Dedifferentiated amniotic fluid mesenchymal stem cell (primary cell): ENCODE data around the gene BMP2.

Experiments used
- DNase-seq: peaks from one replicate; pipeline ENCODE4 v3.0.0-alpha.2; 2016; ENCODE audit errors: extremely low spot score

BMP2 gene

GRCh38 chr20:6767536-6768227 is at the start of gene BMP2:
BMP2 (plus strand) TSS chr20:6767686; CDS start chr20:6770127, 2,441 bp downstream.
- DNase-seq, result no peak

DNA sequence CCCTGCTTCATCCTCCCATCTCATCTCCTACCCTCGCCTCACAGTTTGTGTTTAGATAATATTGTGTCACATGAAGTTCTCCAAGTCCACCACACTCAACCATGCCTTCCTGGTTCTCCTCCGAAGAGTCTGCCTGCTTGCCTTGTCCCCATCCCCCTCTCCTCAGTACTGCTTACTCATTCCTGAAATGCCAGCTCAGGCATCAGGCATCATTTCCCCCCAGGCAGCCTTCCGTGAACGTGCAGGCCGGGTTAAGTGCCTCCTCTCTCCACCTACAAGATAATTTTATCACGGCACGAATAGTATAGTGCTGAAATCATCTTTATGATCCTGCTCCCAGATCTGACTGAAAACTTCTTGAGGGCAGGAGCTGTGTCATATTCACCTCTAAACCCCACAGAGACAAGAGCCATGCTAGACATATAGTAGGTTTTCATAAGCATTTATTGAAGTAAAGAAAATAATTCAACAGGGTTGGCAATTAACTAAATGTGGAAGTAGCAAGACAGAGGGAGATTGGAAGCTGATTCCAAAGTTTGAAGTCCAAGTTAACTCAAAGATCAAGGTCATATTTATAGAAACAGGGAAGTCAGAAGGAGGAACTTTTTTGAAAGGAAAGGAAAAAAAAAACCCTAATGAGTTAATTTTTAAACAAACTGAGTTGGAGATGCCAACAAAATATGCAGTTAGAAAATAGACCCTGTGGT is 48.7 kb upstream of the BMP2 start:
- DNase-seq, result no peak

GRCh38 chr20:6719369-6719721 is 48.1 kb upstream of the BMP2 start:
- no peak for DNase-seq

DNA sequence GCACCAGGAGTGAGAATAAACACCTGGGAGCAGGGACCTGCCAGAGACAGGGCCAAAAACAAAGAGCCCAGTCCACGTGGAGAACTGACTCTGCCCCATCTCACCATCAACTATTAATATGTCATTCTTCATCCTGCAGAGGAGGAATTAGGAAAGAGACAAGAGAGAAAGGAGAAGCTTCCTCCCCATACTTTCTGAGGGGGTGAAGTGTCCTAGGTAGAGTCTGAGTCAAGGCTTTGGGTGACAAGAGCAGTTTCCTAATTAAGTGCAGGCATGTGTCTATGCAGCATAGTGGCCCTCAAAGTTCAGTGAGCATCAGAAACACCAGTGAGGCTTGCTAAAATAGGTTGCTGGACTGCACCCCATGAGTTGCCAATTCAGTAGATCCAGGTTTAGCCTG is 40.7 kb upstream of the BMP2 start:
- DNase-seq, result no peak

GRCh38 chr20:6730672-6731328 is 36.7 kb upstream of the BMP2 start:
- no peak for DNase-seq

GRCh38 chr20:6732001-6732447 is 35.5 kb upstream of the BMP2 start:
- no peak for DNase-seq

- DNase-seq, result no peak
These were observed 34.6 kb upstream of the BMP2 start for GRCh38 chr20:6732851-6733250.

GRCh38 chr20:6733965-6734364 is 33.5 kb upstream of the BMP2 start:
- DNase-seq, result no peak

DNA sequence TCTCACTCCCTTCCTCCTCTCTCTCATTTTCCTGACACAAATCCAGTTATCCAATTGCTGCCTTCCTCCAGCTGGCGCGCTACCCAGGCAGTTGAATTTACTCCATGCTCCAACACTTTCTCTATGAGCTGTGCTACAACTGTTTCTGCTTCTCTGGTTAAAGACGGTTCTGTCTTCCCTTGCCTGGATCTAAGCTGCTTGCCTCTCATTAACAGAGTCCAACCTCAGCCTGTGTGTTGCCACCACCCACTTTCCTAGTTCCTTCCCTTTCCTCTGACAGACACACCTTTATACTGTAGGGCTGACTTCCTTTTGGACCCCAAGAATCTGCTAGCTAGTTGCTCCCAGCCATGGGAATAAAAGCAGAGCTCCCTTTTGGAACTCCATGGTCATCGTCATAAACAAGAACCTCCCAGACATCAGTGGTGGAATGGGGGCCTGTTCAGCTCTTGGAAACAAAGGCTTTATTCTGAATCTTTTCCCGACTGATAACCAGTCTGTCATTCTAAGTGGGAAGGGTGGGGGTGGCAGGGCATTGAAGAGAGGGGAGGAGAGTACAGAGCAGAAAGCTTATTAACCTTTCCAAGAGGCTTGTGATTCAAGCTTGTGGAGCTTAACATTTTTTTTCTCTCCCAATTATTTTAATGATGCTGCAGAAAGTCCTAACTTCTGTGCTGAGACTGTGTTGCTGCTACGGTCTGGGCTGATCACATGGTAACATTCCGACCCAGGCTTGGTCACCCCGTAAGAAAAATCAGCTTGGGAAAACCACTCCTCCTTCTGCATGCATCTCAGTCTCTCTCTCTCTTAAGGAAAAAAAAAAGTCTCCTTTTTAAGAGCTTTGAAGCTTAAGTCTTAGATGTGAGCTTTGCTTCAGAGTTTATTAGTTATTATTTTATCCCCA is 31.3 kb upstream of the BMP2 start:
- no peak for DNase-seq

DNA sequence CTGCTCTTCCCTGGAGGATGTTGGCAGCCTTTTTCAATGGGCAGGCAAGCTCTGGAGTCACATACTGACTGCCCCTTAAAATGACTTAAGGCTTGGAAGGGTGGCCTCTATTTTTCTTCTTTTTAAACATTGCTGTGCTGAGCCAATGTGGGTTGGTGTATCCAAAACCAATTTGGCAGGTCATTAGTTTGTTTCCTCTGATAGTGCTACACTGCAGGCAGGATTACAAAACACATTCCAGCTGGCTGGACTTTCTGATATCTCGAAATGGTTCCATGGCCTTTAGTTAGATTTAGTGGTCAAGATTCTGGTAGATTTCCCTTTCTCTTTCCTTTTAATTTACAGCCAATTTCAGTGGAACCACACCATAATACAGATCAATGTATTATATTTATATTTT is 28.1 kb upstream of the BMP2 start:
- DNase-seq, result no peak

GRCh38 chr20:6740096-6740495 is 27.4 kb upstream of the BMP2 start:
- no peak for DNase-seq

- DNase-seq, result no peak
These were observed 23.3 kb upstream of the BMP2 start for GRCh38 chr20:6744180-6744579.

DNA sequence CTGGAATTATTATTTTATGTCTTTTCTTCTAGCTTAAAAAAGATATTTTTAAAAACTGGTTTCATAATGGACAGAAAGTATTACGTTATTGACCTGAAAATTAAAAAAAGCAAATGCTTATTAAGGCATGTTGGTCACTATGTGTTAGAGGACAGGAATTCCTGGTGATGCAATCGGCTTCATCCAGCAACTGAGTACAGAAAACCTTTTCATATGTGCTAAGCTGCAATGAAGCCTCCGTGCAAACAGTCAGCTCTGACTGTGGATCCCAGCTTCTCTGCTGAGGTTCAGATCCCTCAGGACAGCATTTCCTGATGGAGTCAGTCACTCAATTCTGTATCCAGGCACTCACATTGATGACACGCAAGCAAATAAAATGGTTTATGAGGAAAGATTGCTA is 22.7 kb upstream of the BMP2 start:
- DNase-seq, result no peak

- DNase-seq, result no peak
These were observed 20.4 kb upstream of the BMP2 start for GRCh38 chr20:6746901-6747609.

DNA sequence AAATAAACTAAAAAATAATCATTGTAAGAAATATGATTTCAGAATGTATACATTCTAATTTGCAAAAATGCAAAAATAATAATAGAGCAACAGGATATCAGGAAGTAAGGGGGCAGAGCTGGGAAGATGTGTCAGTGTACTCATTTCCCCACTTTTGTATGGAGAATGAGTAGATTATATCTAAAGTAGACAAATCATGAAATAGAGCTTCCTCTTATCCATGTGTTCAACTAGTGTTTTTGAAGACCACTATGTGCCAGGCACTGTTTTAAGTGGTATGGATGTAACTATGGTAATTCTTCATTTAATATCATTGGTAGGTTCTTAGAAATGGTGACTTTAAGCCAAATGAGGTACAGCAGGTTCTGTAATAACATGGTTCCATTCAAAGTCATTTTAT is 17.0 kb upstream of the BMP2 start:
- no peak for DNase-seq

DNA sequence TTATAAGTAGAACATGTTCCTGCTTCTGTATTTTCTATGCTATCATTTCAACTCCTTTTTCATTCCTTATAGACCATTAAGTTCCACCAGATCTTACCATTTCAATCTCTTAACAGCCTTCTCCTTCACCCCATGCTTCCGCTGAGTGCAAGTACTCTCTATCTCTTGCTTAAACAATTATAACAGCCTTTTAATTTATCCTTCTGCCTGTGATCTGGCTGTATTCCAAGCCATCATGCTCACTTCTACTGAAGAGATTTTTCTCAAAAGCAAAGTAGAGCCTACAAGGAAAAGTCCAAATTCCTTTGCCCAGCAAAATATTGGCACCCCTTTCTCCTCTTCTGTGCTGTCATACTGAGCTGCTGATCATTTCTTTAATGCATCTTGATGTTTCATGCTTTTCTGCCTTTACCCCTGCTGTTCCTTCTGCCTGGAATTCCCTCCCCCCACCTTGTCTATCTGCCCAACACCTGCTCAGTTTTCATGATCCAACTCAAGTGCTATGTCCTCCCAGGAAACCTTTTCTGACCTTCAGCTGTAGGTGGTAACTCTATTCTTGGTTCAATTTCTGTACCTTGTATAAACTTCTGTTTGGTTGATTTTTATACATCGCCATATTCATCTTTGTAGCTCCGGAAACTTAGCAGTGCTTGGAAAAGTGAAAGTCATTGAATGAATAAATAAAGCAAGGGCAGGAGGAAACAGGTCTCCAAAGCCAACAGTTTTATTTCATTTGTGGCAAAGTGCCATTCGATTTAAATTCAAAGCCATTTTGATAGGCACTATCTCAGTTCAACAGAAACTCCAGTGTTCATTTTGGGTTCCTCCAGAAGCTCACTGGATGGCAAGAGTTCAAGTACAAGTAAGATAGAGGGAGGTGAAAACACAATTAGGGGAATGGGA is 10.5 kb upstream of the BMP2 start:
- DNase-seq, result no peak

GRCh38 chr20:6764619-6765018 is 2.9 kb upstream of the BMP2 start:
- DNase-seq, result no peak

DNA sequence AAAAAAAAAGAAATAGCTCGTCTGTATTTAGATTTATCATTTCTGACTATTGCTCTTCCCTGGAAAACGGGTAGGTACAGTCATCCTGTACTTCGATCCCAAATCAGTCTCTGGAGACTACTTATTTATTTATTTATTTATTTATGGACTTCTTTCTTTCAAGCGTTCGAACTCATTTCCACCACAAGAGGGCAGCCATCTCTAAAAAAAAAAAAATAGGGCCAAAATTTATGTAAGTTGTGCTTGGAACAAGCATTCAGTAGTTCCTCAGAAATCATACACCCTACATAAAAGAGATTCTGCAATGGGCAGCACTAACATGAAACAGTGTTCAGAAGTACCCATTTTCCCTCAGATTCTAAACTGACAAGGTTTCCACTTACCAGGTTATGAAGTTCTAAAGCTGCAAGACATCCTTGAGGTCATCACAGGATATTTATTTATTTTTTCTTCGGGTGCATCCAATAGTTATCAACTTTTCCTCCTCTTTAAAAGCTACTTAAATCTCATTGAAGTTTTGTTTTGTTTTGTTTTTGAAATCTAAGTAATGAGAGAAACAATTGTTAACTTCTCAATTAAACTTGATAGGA is 1.9 kb upstream of the BMP2 start:
- DNase-seq, result peak; percentile 71

DNA sequence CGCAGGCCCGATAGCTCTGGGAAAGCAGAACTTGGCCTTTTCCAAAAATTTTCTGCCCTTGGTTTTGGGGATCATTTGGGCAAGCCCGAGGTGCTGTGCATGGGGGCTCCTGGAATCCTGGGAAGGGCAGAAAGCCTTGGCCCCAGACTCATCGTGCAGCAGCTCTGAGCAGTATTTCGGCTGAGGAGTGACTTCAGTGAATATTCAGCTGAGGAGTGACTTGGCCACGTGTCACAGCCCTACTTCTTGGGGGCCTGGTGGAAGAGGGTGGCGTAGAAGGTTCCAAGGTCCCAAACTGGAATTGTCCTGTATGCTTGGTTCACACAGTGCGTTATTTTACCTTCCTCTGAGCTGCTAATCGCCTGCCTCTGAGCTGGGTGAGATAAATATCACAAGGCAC is 1.1 kb upstream of the BMP2 start:
- no peak for DNase-seq

DNA sequence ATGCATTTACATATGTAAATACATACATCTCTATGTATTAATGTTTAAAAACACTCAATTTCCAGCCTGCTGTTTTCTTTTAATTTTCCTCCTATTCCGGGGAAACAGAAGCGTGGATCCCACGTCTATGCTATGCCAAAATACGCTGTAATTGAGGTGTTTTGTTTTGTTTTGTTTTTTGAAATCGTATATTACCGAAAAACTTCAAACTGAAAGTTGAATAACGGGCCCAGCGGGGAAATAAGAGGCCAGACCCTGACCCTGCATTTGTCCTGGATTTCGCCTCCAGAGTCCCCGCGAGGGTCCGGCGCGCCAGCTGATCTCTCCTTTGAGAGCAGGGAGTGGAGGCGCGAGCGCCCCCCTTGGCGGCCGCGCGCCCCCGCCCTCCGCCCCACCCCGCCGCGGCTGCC is 355 bp upstream of the BMP2 start:
- DNase-seq, result no peak
